Calu3 (cell line): ENCODE measurements around the gene SQSTM1. TPM values are rescaled to one million over a fixed set of nuclear protein-coding genes. Genes with fewer than 3 reads are reported as not detected.
"Not testable (repeated sequence)": the region's sequence is repeated elsewhere in the genome, so short reads cannot be mapped to it uniquely, and the experiment has no call there.

Experiments used
- BruUV-seq: library from RNA; stranded (reverse); fragments of 400-500 nt; replicated peaks from 2 replicates; lab custom pipeline; 2021; lab: Mats Ljungman, UMichigan
- CTCF ChIA-PET: fragments of 300-600 bp; sonication (Branson Sonifier 250); formaldehyde crosslinking; loops from one replicate; lab custom pipeline; 2022; ENCODE audit warnings: antibody characterized with exemption; lab: Charles Lee
- DNase-seq: peaks from one replicate; pipeline ENCODE4 v3.0.0; 2022
- H3K27ac Mint-ChIP-seq: one replicate; pipeline ENCODE4 v1.8.0; 2022; ENCODE audit warnings: mixed read lengths; ENCODE audit not compliant: unreplicated experiment
- H3K27me3 Mint-ChIP-seq: one replicate; pipeline ENCODE4 v1.8.0; 2022; ENCODE audit warnings: mixed read lengths; ENCODE audit not compliant: unreplicated experiment
- H3K36me3 Mint-ChIP-seq: one replicate; pipeline ENCODE4 v1.8.0; 2022; ENCODE audit warnings: mild to moderate bottlenecking, moderate library complexity, mixed read lengths; ENCODE audit not compliant: insufficient read depth, unreplicated experiment
- H3K4me1 Mint-ChIP-seq: one replicate; pipeline ENCODE4 v1.8.0; 2022; ENCODE audit warnings: mild to moderate bottlenecking, low read depth, mixed read lengths; ENCODE audit not compliant: unreplicated experiment
- H3K4me3 Mint-ChIP-seq: one replicate; pipeline ENCODE4 v1.8.0; 2022; ENCODE audit warnings: mild to moderate bottlenecking, low read depth, moderate library complexity, mixed read lengths; ENCODE audit not compliant: unreplicated experiment
- H3K9me3 Mint-ChIP-seq: one replicate; pipeline ENCODE4 v1.8.0; 2022; ENCODE audit warnings: low read depth, mixed read lengths; ENCODE audit not compliant: unreplicated experiment
- CTCF ChIP-seq: fragments of 200-600 bp; IDR thresholded peaks from one replicate; pipeline ENCODE4 v1.8.0; 2022; ENCODE audit warnings: antibody characterized with exemption; ENCODE audit not compliant: unreplicated experiment
- intact Hi-C: fragments of 100-400 bp; cut with micrococcal nuclease; formaldehyde crosslinking; loops from one replicate; pipeline ENCODE4 v1.10.0; 2022; ENCODE audit not compliant: unreplicated experiment
- total RNA-seq: library from RNA; stranded (reverse); gene quantifications from 2 replicates; pipeline ENCODE4 v1.2.3, GENCODE V29; 2022

SQSTM1 gene
- total RNA-seq, 1 experiment from 2014 or later, result 1,023 TPM

DNA sequence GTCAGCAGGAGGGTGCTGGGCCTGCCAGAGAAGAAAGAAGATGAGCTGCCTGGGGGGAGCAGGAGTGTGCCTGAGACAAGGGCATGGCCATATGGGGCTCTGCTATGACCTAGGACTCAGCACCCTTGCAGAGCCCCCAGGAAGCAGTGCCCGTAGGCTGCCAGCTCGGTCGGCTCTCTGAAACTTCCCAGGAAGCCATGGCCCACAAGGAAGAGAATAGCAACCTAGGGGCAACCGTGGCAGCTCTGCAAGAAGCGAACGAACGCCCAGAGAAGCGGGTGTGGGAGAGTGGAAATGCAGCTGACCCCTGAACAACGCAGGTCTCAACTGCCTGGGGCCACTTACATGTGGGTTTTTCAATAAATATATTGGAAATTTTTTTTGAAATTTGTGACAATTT is 37.6 kb upstream of the SQSTM1 start:
- Mint-ChIP-seq H3K27me3 (no peaks in the 10 kb centered on the region), H3K9me3 (no peaks in the 10 kb centered on the region), H3K36me3 (peaks cover 38% of the 10 kb centered on the region), H3K4me1 (no peaks in the 10 kb centered on the region), H3K27ac (no peak overlapping the region), H3K4me3 (no peak overlapping the region)
- intact Hi-C loops, result no loop called here
- DNase-seq, result no peak
- CTCF ChIA-PET, result no interaction called here
- no TSS peak for BruUV-seq
- TF ChIP-seq CTCF, result no peak

DNA sequence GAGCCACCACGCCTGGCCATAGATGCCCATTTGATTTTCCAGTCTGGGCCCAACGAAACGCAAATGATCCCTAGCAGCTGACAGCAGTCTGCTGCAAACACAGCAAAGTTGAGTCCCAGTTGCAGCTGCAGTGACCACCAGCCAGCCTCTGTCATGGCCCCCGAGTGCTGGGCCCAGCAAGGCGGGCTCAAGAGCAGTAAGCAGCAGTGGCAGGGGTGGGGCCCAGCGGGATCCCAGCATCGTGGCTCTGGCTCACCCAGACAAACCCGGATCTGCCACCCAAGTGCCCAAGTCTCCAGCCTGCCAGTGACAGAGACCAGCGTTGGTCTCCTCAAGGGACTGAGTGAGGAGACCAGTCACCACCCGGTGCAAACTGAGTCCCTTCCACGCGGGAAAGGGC is 33.8 kb upstream of the SQSTM1 start:
- no peaks in the 10 kb centered on the region for H3K9me3 Mint-ChIP-seq
- BruUV-seq, result no TSS peak

GRCh38 chr5:179788193-179788854 is 32.4 kb upstream of the SQSTM1 start:
- Mint-ChIP-seq H3K4me3 (no peak overlapping the region), H3K27me3 (no peaks in the 10 kb centered on the region)
- CTCF ChIA-PET, result interaction anchor here (0.9 kb wide), 1 partner anchor 9 kb away, joined by 3 read pairs; no protein-coding TSS in a partner anchor

More for the DNA sequence above, 33.8 kb upstream of the SQSTM1 start:
- Mint-ChIP-seq H3K4me3 (no peak overlapping the region), H3K27ac (no peak overlapping the region), H3K4me1 (no peaks in the 10 kb centered on the region), H3K27me3 (no peaks in the 10 kb centered on the region), H3K36me3 (peaks cover 27% of the 10 kb centered on the region)
- intact Hi-C loops, result no loop called here
- CTCF ChIA-PET, result no interaction called here
- DNase-seq, result no peak
- TF ChIP-seq CTCF, result no peak

DNA sequence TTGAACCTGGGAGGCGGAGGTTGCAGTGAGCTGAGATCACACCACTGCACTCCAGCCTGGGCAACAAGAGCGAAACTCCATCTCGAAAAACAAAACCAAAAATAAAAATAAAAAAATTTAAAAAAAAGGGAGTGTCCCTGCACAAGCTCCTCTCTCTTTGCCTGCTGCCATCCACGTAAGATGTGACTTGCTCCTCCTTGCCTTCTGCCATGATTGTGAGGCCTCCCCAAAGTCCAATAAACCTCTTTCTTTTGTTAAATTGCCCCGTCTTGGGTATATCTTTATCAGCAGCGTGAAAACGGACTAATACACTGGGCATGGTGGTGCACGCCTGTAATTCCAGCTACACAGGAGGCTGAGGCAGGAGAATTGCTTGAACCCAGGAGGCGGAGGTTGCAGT is 31.4 kb upstream of the SQSTM1 start:
- intact Hi-C loops, DNase-seq, H3K4me1 Mint-ChIP-seq, BruUV-seq, H3K4me3 Mint-ChIP-seq, H3K27me3 Mint-ChIP-seq, H3K9me3 Mint-ChIP-seq: not testable (repeated sequence)
- H3K27ac Mint-ChIP-seq, result peak overlapping the region; percentile 33
- H3K36me3 Mint-ChIP-seq, result peaks cover 40% of the 10 kb centered on the region
- CTCF ChIA-PET, result interaction anchor here (0.6 kb wide), 1 partner anchor 146 kb away, joined by 4 read pairs; no protein-coding TSS in a partner anchor

More at GRCh38 chr5:179788193-179788854, 32.4 kb upstream of the SQSTM1 start:
- intact Hi-C loops, result no loop called here
- no peak for TF ChIP-seq CTCF
- Mint-ChIP-seq H3K36me3 (peaks cover 33% of the 10 kb centered on the region), H3K4me1 (no peaks in the 10 kb centered on the region), H3K27ac (no peak overlapping the region), H3K9me3 (no peaks in the 10 kb centered on the region)
- no TSS peak for BruUV-seq
- no peak for DNase-seq
